Effector memory CD4-positive, alpha-beta T cell (primary cell): ENCODE data around the gene HGD.

ENCODE experiments used
- DNase-seq, 3 donors: peaks; one replicate each; pipeline ENCODE4 v3.0.0-alpha.2; 2020
- H3K27ac ChIP-seq: 2 replicates; pipeline ENCODE4 v1.7.0; 2013; ENCODE audit warnings: mild to moderate bottlenecking, low read length, moderate library complexity; ENCODE audit not compliant: insufficient read depth, poor library complexity, severe bottlenecking
- H3K27me3 ChIP-seq: replicated peaks from 2 replicates; pipeline ENCODE4 v1.7.0; 2013; ENCODE audit warnings: mild to moderate bottlenecking, low read length; ENCODE audit not compliant: insufficient read depth, control insufficient read depth, poor library complexity, severe bottlenecking
- H3K36me3 ChIP-seq: 2 replicates; pipeline ENCODE4 v1.7.0; 2013; ENCODE audit warnings: mild to moderate bottlenecking, low read length, moderate library complexity; ENCODE audit not compliant: control insufficient read depth, insufficient read depth
- H3K4me1 ChIP-seq: 2 replicates; pipeline ENCODE4 v1.7.0; 2013; ENCODE audit warnings: low read length, mild to moderate bottlenecking; ENCODE audit not compliant: control insufficient read depth, insufficient read depth, poor library complexity, severe bottlenecking
- H3K4me3 ChIP-seq: 2 replicates; pipeline ENCODE4 v1.7.0; 2013; ENCODE audit warnings: low read length, low read depth, mild to moderate bottlenecking; ENCODE audit not compliant: insufficient read depth, poor library complexity, severe bottlenecking
- H3K9me3 ChIP-seq: 2 replicates; pipeline ENCODE4 v1.7.0; 2013; ENCODE audit warnings: mild to moderate bottlenecking, low read length, moderate library complexity; ENCODE audit not compliant: control insufficient read depth

The HGD gene

GRCh38 chr3:120659285-120659684 is 22.8 kb downstream of the HGD start:
- no peak overlapping the region for H3K4me3 ChIP-seq
- H3K27me3 ChIP-seq: no peaks in the 10 kb centered on the region
- H3K9me3 ChIP-seq: no peaks in the 10 kb centered on the region

DNA sequence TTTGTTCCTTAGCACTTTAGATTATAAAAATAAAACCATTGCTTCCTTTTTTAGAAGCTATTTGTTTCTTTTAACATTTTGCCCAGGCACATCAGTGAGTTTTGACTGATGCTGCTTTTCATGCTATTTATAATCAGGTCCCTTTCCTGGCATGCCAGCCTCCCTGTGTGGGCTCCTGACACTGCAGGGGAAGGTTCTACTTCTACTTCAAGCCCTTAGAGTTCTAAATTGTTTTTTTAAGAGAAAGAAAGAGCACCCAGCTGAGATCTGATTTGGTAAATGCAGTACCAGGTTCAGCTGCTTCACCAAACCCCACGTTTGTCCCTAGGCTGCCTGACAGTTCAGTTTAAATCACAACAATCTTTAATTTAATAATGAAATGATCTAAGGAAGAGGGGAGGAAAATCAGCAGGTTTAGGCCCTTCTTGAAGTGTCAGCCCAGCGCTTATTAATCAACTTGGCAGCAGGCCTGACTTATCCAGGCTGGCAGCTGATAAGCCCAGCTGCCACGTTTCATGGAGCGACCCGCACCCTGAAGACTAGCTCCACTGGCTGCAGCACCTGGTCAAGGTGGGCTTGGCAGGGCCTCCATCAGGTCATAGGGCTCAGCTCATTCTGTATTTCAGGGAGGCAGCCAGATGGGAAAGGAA is 29.0 kb downstream of the HGD start:
- Histone ChIP-seq H3K36me3 (no peaks in the 10 kb centered on the region), H3K27me3 (no peaks in the 10 kb centered on the region), H3K4me1 (no peaks in the 10 kb centered on the region), H3K9me3 (no peaks in the 10 kb centered on the region), H3K4me3 (no peak overlapping the region), H3K27ac (no peak overlapping the region)
- no peak for DNase-seq

More at GRCh38 chr3:120659285-120659684, 22.8 kb downstream of the HGD start:
- DNase-seq: no peak
- Histone ChIP-seq H3K27ac (no peak overlapping the region), H3K36me3 (no peaks in the 10 kb centered on the region), H3K4me1 (no peaks in the 10 kb centered on the region)

- no peaks in the 10 kb centered on the region for H3K4me1 ChIP-seq
- no peaks in the 10 kb centered on the region for H3K36me3 ChIP-seq
- no peak overlapping the region for H3K4me3 ChIP-seq
- H3K27ac ChIP-seq: no peak overlapping the region
- H3K9me3 ChIP-seq: no peaks in the 10 kb centered on the region
- DNase-seq: no peak
- no peaks in the 10 kb centered on the region for H3K27me3 ChIP-seq
Measured at GRCh38 chr3:120652281-120652680, 29.8 kb downstream of the HGD start.

GRCh38 chr3:120650311-120650710 is 31.7 kb downstream of the HGD start:
- Histone ChIP-seq H3K4me3 (no peak overlapping the region), H3K27ac (no peak overlapping the region), H3K4me1 (no peaks in the 10 kb centered on the region), H3K36me3 (no peaks in the 10 kb centered on the region), H3K27me3 (no peaks in the 10 kb centered on the region), H3K9me3 (no peaks in the 10 kb centered on the region)
- no peak for DNase-seq

DNA sequence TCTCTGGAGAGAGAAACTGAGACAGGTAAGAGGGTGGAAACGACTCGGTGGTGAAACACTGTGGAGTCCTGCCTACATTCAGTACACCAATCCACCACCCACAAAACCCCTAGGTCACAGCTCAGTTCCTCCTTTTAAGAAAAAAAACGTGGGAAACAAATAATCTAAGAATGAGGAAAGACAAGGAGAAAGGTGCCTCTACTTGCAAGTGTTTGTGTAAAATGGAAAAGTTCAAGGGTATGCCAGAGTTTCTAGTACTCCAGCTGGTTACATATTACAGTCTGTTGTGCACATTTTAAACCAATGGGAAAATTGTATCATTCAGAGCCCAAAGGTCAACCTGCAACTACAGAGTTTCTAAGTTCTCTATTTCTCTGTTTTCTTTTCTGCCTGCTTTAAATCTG is 32.2 kb downstream of the HGD start:
- Histone ChIP-seq H3K9me3 (no peaks in the 10 kb centered on the region), H3K36me3 (no peaks in the 10 kb centered on the region), H3K4me1 (no peaks in the 10 kb centered on the region), H3K27me3 (no peaks in the 10 kb centered on the region), H3K4me3 (no peak overlapping the region), H3K27ac (no peak overlapping the region)
- no peak for DNase-seq

GRCh38 chr3:120648290-120648689 is 33.7 kb downstream of the HGD start:
- Histone ChIP-seq H3K27ac (no peak overlapping the region), H3K36me3 (no peaks in the 10 kb centered on the region), H3K27me3 (no peaks in the 10 kb centered on the region), H3K9me3 (no peaks in the 10 kb centered on the region), H3K4me3 (no peak overlapping the region), H3K4me1 (no peaks in the 10 kb centered on the region)
- no peak for DNase-seq

DNA sequence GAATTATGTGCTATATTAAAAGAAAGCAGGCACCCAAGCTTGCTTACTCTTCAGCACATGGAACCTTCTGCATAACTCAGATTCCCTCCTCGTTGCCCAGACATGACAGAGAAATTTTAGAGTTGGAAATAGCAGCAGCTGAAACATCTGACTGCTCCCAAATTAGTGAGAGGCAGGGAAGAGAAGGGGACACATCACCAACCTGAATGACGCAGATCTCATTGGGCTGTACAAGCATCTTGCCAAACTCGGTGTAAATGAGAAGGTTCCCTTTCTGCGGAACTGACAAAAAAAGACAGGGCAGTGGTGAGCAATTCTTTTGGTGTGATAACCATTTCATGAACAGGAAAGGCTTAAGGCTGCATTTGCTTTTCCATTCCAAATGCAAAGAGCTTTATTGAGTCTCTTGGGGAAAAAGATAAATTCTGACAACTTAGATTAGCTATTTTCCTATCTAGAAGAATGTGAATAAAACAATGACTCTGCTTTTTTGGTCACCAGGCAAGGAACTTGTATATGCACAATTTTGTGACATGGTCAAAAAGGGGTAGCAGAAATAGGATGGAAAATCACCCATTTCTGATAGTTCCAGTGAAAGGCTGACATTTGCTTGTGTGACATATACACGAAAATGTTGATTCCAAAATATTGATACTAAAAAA is 35.1 kb downstream of the HGD start:
- H3K27ac ChIP-seq: no peak overlapping the region
- no peak for DNase-seq
- H3K9me3 ChIP-seq: no peaks in the 10 kb centered on the region
- H3K4me3 ChIP-seq: no peak overlapping the region
- no peaks in the 10 kb centered on the region for H3K36me3 ChIP-seq
- no peaks in the 10 kb centered on the region for H3K27me3 ChIP-seq
- H3K4me1 ChIP-seq: no peaks in the 10 kb centered on the region

GRCh38 chr3:120645083-120645845 is 36.8 kb downstream of the HGD start:
- no peaks in the 10 kb centered on the region for H3K36me3 ChIP-seq
- DNase-seq: no peak
- H3K27me3 ChIP-seq: no peaks in the 10 kb centered on the region
- H3K9me3 ChIP-seq: no peaks in the 10 kb centered on the region
- H3K27ac ChIP-seq: no peak overlapping the region
- no peaks in the 10 kb centered on the region for H3K4me1 ChIP-seq
- no peak overlapping the region for H3K4me3 ChIP-seq

DNA sequence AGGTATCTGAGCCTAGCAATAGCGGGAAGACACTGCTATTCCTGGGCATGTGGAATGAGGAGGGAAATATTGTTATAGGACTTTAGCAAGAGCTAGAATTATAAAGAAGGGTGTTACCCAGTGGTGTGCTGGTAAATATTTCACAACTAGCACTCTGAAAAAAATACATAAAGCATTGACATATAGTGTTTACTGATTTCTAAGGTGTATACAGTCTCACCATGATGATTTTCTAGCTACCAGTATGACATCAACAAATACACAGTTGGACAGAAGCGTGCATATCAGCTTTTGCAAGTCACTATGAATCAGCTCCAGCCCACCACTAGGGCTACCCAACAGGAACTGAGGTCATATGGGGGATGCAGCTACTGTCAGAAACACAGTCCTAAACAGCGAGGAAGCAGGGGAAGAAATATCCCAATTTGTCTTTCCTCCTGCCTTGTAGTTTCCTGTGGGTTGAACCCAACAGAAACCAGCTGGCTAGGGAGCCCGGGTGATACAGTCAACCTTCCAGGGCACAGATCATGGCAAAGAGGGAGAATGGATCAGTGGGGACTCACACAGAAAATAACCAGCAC is 39.6 kb downstream of the HGD start:
- no peaks in the 10 kb centered on the region for H3K36me3 ChIP-seq
- no peaks in the 10 kb centered on the region for H3K9me3 ChIP-seq
- H3K4me1 ChIP-seq: no peaks in the 10 kb centered on the region
- DNase-seq: no peak
- H3K27me3 ChIP-seq: no peaks in the 10 kb centered on the region
- H3K27ac ChIP-seq: no peak overlapping the region
- H3K4me3 ChIP-seq: no peak overlapping the region
